ENCODE data around the gene FHAD1. TPM values are rescaled to one million over a fixed set of nuclear protein-coding genes. Genes with fewer than 3 reads are reported as not detected.

Gene FHAD1
- total RNA-seq, 2 experiments from 2014 or later = not detected

- no peak overlapping the region for H3K27ac ChIP-seq (ENCODE audit: low read depth in 1 of 2, low read length in 2 of 2)
- DNase-seq (peak in 3 of 14 experiments; percentile 8 to 44 (median 42)), ATAC-seq (ENCODE audit: poor library complexity) (no peak)
- Mint-ChIP-seq H3K27me3 (peaks cover 35% of the 10 kb centered on the region), H3K4me1 (ENCODE audit: low read depth) (no peaks in the 10 kb centered on the region), H3K36me3 (ENCODE audit: low read depth) (no peaks in the 10 kb centered on the region), H3K4me3 (no peak overlapping the region), H3K27ac (no peak overlapping the region), H3K9me3 (no peaks in the 10 kb centered on the region)
- intact Hi-C loops (cut with DNase I, micrococcal nuclease) = no loop called here
- H3K4me1 ChIP-seq (ENCODE audit: insufficient read depth, low read length) = no peaks in the 10 kb centered on the region
- peaks cover 0 to 4% of the 10 kb centered on the region in 2 experiments for H3K27me3 ChIP-seq (ENCODE audit: control insufficient read depth in 1 of 2, insufficient read depth in 2 of 2, low read length in 2 of 2)
- ChIA-PET POLR2A (no interaction called here), CTCF (no interaction called here)
- no peak for TF ChIP-seq CTCF (IDR thresholded peaks at IDR 0.05)
- H3K4me3 ChIP-seq (ENCODE audit: low read length) = no peak overlapping the region
- H3K9me3 ChIP-seq (ENCODE audit: control insufficient read depth in 1 of 2, insufficient read depth in 1 of 2, low read length in 2 of 2) = no peaks in the 10 kb centered on the region
- no peaks in the 10 kb centered on the region for H3K36me3 ChIP-seq (ENCODE audit: insufficient read depth, low read length)
These were observed 28.4 kb upstream of the FHAD1 start for GRCh38 chr1:15218287-15219279.

GRCh38 chr1:15219280-15220023, 27.6 kb upstream of the FHAD1 start:
- ChIA-PET POLR2A (no interaction called here), CTCF (no interaction called here)
- no peaks in the 10 kb centered on the region for H3K4me1 ChIP-seq (ENCODE audit: insufficient read depth, low read length)
- no peak for TF ChIP-seq CTCF (IDR thresholded peaks at IDR 0.05)
- H3K36me3 Mint-ChIP-seq (ENCODE audit: low read depth) = no peaks in the 10 kb centered on the region
- no peak for DNase-seq
- no peaks in the 10 kb centered on the region for H3K9me3 ChIP-seq (ENCODE audit: control insufficient read depth in 1 of 2, insufficient read depth in 1 of 2, low read length in 2 of 2)
- H3K4me1 Mint-ChIP-seq (ENCODE audit: low read depth) = no peaks in the 10 kb centered on the region
- no peak for ATAC-seq (ENCODE audit: poor library complexity)
- no peak overlapping the region for H3K27ac ChIP-seq (ENCODE audit: low read depth in 1 of 2, low read length in 2 of 2)
- no peak overlapping the region for H3K27ac Mint-ChIP-seq
- H3K4me3 ChIP-seq (ENCODE audit: low read length) = no peak overlapping the region
- H3K27me3 ChIP-seq (ENCODE audit: control insufficient read depth in 1 of 2, insufficient read depth in 2 of 2, low read length in 2 of 2) = peaks cover 0 to 3% of the 10 kb centered on the region in 2 experiments
- peaks cover 38% of the 10 kb centered on the region for H3K27me3 Mint-ChIP-seq
- intact Hi-C loops (cut with DNase I, micrococcal nuclease) = no loop called here
- no peaks in the 10 kb centered on the region for H3K9me3 Mint-ChIP-seq
- no peak overlapping the region for H3K4me3 Mint-ChIP-seq
- no peaks in the 10 kb centered on the region for H3K36me3 ChIP-seq (ENCODE audit: insufficient read depth, low read length)

DNA sequence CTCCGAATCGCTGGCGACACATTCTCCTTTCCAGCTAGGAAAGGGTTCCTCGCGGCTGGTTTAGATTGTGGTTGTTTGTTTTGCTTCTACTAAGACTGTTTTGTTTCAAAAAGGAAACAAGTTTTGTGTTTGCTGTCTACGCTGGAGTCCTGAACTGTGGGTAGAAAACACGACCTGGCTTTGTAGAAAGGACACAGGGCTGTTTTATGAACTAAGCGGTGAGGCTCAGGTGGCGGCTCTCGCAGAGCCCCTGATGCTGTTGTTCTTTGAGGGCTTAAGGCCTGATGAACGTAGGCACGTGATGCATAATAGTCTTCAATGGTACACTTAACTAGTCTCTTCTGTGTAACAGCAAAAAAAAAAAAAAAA, 27.0 kb upstream of the FHAD1 start:
- H3K4me1 ChIP-seq (ENCODE audit: insufficient read depth, low read length) = no peaks in the 10 kb centered on the region
- Mint-ChIP-seq H3K4me3 (no peak overlapping the region), H3K27ac (no peak overlapping the region), H3K36me3 (ENCODE audit: low read depth) (no peaks in the 10 kb centered on the region), H3K4me1 (ENCODE audit: low read depth) (no peaks in the 10 kb centered on the region), H3K27me3 (peaks cover 38% of the 10 kb centered on the region), H3K9me3 (no peaks in the 10 kb centered on the region)
- ChIA-PET POLR2A (no interaction called here), CTCF (no interaction called here)
- no peak for TF ChIP-seq CTCF (IDR thresholded peaks at IDR 0.05)
- H3K27ac ChIP-seq (ENCODE audit: low read depth in 1 of 2, low read length in 2 of 2) = no peak overlapping the region
- H3K27me3 ChIP-seq (ENCODE audit: control insufficient read depth in 1 of 2, insufficient read depth in 2 of 2, low read length in 2 of 2) = peaks cover 0 to 6% of the 10 kb centered on the region in 2 experiments
- no peaks in the 10 kb centered on the region for H3K36me3 ChIP-seq (ENCODE audit: insufficient read depth, low read length)
- no peak for ATAC-seq (ENCODE audit: poor library complexity)
- H3K4me3 ChIP-seq (ENCODE audit: low read length) = no peak overlapping the region
- intact Hi-C loops (cut with DNase I, micrococcal nuclease) = no loop called here
- DNase-seq = no peak
- no peaks in the 10 kb centered on the region for H3K9me3 ChIP-seq (ENCODE audit: control insufficient read depth in 1 of 2, insufficient read depth in 1 of 2, low read length in 2 of 2)

All from CD4-positive, alpha-beta T cell (primary cell).